Vagina (tissue), 2 donors: ENCODE measurements around the gene DOK6.

Source experiments
- POLR2A ChIP-seq, 2 donors: fragments of 450-650 bp; IDR thresholded peaks; one replicate each; pipeline ENCODE4 v1.6.1; 2017; ENCODE audit warnings: antibody characterized with exemption in 2 of 2, mild to moderate bottlenecking in 2 of 2, moderate library complexity in 2 of 2
- POLR2AphosphoS5 ChIP-seq, 2 donors: sonication (generic); formaldehyde crosslinking; IDR thresholded peaks; one replicate each; pipeline ENCODE4 v1.9.0; 2017; ENCODE audit warnings: antibody characterized with exemption in 2 of 2, mild to moderate bottlenecking in 2 of 2, low read depth in 1 of 2; ENCODE audit not compliant: insufficient read depth in 1 of 2
- TF ChIP-seq, protein P1 (sequence below), 3 experiments: fragments of 450-650 bp in 2 of 3; fragments of 200-600 bp in 1 of 3; sonication (generic) in 1 of 3; IDR thresholded peaks; one replicate each; pipeline ENCODE4 v1.5.1; 2017 to 2019; ENCODE audit warnings: antibody characterized with exemption in 3 of 3, mild to moderate bottlenecking in 2 of 3, moderate library complexity in 2 of 3

DNA sequence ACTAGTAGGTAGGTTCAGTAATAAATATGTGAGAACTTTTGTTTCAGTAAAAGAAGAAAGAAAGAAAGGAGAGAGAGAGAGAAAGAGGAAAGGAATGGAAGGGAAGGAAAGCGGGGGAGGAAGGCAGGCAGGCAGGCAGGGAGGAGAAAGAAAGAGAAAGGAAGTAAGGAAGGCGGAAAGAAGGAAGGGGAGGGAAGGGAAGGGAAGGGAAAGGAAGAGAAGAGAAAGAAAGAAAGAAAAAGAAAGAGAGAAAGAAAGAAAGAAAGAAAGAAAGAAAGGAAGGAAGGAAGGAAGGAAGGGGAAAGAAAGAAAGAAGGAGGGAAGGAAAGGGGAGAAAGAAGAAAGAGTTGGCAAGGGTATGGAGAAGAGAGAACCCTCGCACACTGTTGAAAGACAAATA, 479.4 kb downstream of the DOK6 start:
- TF ChIP-seq, protein P1, sequence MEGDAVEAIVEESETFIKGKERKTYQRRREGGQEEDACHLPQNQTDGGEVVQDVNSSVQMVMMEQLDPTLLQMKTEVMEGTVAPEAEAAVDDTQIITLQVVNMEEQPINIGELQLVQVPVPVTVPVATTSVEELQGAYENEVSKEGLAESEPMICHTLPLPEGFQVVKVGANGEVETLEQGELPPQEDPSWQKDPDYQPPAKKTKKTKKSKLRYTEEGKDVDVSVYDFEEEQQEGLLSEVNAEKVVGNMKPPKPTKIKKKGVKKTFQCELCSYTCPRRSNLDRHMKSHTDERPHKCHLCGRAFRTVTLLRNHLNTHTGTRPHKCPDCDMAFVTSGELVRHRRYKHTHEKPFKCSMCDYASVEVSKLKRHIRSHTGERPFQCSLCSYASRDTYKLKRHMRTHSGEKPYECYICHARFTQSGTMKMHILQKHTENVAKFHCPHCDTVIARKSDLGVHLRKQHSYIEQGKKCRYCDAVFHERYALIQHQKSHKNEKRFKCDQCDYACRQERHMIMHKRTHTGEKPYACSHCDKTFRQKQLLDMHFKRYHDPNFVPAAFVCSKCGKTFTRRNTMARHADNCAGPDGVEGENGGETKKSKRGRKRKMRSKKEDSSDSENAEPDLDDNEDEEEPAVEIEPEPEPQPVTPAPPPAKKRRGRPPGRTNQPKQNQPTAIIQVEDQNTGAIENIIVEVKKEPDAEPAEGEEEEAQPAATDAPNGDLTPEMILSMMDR (IDR thresholded peaks at IDR 0.05) = no peak
- no peak for TF ChIP-seq POLR2A (IDR thresholded peaks at IDR 0.05)
- TF ChIP-seq POLR2AphosphoS5 (IDR thresholded peaks at IDR 0.05; ENCODE audit: insufficient read depth in 1 of 2, low read depth in 1 of 2) = no peak
